Gastroesophageal sphincter (tissue), 3 donors: ENCODE results near the gene TTC39C.

Experiments
- CTCF ChIP-seq, 4 experiments: fragments of 200-600 bp in 2 of 4; fragments of 450-650 bp in 2 of 4; sonication (generic) in 1 of 4; IDR thresholded peaks; one replicate each; pipeline ENCODE4 v1.5.1; 2017 to 2019; ENCODE audit warnings: antibody characterized with exemption in 4 of 4, mild to moderate bottlenecking in 2 of 4, moderate library complexity in 2 of 4
- EP300 ChIP-seq: sonication (generic); formaldehyde crosslinking; IDR thresholded peaks from one replicate; pipeline ENCODE4 v1.6.1; 2017; ENCODE audit warnings: antibody characterized with exemption, mild to moderate bottlenecking
- POLR2A ChIP-seq, 2 donors: fragments of 450-650 bp; IDR thresholded peaks; one replicate each; pipeline ENCODE4 v1.6.1; 2017; ENCODE audit warnings: antibody characterized with exemption in 2 of 2, mild to moderate bottlenecking in 2 of 2, moderate library complexity in 1 of 2

GRCh38 chr18:24090876-24091275 lies 76.3 kb downstream of the TTC39C start:
- TF ChIP-seq CTCF (IDR thresholded peaks at IDR 0.05), result no peak
- no peak for TF ChIP-seq EP300
- no peak for TF ChIP-seq POLR2A (IDR thresholded peaks at IDR 0.05)
